Esophagus muscularis mucosa (tissue), 3 donors: ENCODE measurements around the gene C19orf33.

Source experiments
- POLR2A ChIP-seq: fragments of 450-650 bp; IDR thresholded peaks from one replicate; pipeline ENCODE4 v1.6.1; 2017; ENCODE audit warnings: antibody characterized with exemption, moderate library complexity, mild to moderate bottlenecking, low read depth
- TF ChIP-seq, protein P1 (sequence below), 3 experiments: fragments of 200-600 bp in 2 of 3; fragments of 450-650 bp in 1 of 3; sonication (generic) in 2 of 3; IDR thresholded peaks; one replicate each; pipeline ENCODE4 v1.5.1; 2017 to 2019; ENCODE audit warnings: antibody characterized with exemption in 3 of 3, mild to moderate bottlenecking in 2 of 3, moderate library complexity in 1 of 3

DNA sequence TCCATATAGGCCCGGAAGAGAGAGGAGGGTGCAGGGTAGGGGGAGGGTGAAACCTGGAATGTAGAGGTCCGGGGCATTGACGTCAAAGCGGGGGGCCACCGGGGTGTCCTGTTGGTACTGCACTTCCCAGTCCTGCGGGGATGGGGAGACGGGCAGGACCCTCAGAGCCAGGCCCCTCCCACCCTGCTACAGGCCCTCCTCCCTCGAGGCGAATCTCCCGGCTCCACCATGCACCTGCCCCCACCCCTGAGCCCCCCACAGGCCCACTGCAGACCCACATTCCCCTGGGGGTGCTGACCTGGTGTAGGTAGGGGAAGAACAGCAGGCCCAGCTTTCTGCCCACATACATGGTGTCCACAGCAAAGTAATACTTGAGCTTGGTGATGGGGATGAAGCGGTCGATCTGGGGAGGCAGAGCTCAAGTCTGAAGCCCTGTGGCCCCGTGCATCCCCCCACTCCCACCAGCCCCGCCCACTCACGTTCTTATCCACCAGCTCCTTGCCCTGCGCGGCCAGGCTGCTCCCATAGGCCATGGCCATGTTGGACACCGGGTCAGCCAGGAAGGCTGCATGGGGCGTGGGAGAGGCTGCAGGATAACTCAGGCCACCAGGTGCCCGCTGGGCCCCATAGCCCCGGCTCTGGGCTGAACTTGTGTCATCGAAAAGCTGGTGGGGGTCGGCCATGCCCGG is 5.0 kb downstream of the C19orf33 start:
- no peak for TF ChIP-seq POLR2A
- TF ChIP-seq, protein P1, sequence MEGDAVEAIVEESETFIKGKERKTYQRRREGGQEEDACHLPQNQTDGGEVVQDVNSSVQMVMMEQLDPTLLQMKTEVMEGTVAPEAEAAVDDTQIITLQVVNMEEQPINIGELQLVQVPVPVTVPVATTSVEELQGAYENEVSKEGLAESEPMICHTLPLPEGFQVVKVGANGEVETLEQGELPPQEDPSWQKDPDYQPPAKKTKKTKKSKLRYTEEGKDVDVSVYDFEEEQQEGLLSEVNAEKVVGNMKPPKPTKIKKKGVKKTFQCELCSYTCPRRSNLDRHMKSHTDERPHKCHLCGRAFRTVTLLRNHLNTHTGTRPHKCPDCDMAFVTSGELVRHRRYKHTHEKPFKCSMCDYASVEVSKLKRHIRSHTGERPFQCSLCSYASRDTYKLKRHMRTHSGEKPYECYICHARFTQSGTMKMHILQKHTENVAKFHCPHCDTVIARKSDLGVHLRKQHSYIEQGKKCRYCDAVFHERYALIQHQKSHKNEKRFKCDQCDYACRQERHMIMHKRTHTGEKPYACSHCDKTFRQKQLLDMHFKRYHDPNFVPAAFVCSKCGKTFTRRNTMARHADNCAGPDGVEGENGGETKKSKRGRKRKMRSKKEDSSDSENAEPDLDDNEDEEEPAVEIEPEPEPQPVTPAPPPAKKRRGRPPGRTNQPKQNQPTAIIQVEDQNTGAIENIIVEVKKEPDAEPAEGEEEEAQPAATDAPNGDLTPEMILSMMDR (IDR thresholded peaks at IDR 0.05) = no peak
